Liver (tissue), 3 donors: ENCODE data around the gene ANKRD23.

Experiments
- ATF3 ChIP-seq: IDR thresholded peaks from 2 replicates; pipeline ENCODE4 v1.6.1; 2016; ENCODE audit warnings: antibody characterized with exemption
- CTCF ChIP-seq: fragments of 150-350 bp; IDR thresholded peaks from 2 replicates; pipeline ENCODE4 v1.5.1; 2017; ENCODE audit warnings: improper control_type of control experiment, low read depth, low read length; ENCODE audit not compliant: missing input control
- EGR1 ChIP-seq, 2 donors: IDR thresholded peaks; 2 replicates each; pipeline ENCODE4 v1.6.1; 2016 to 2018; ENCODE audit warnings: antibody characterized with exemption in 2 of 2, low read depth in 2 of 2
- FOXA2 ChIP-seq: IDR thresholded peaks from 2 replicates; pipeline ENCODE4 v1.6.1; 2016; ENCODE audit warnings: antibody characterized with exemption
- GABPA ChIP-seq, 2 donors: IDR thresholded peaks in 1 of 2; conservative IDR thresholded peaks in 1 of 2; 2 replicates each; pipeline ENCODE4 v1.6.1; 2016; ENCODE audit warnings: antibody characterized with exemption in 2 of 2, mild to moderate bottlenecking in 1 of 2, moderate library complexity in 1 of 2
- HNF4A ChIP-seq, 2 donors: conservative IDR thresholded peaks; 2 replicates each; pipeline ENCODE4 v1.6.1; 2016; ENCODE audit warnings: antibody characterized with exemption in 2 of 2, mild to moderate bottlenecking in 2 of 2
- JUND ChIP-seq, 2 donors: IDR thresholded peaks; 2 replicates each; pipeline ENCODE4 v1.6.1; 2016; ENCODE audit warnings: antibody characterized with exemption in 2 of 2
- MAX ChIP-seq: IDR thresholded peaks from 2 replicates; pipeline ENCODE4 v1.6.1; 2016; ENCODE audit warnings: antibody characterized with exemption
- REST ChIP-seq: IDR thresholded peaks from 2 replicates; pipeline ENCODE4 v1.6.1; 2016; ENCODE audit warnings: antibody characterized with exemption, mild to moderate bottlenecking
- RXRA ChIP-seq, 2 donors: IDR thresholded peaks; 2 replicates each; pipeline ENCODE4 v1.6.1; 2017 to 2018; ENCODE audit warnings: antibody characterized with exemption in 2 of 2, mild to moderate bottlenecking in 1 of 2
- SP1 ChIP-seq: IDR thresholded peaks from 2 replicates; pipeline ENCODE4 v1.6.1; 2018; ENCODE audit warnings: antibody characterized with exemption, mild to moderate bottlenecking
- ZBTB33 ChIP-seq: IDR thresholded peaks from 2 replicates; pipeline ENCODE4 v1.6.1; 2016; ENCODE audit warnings: antibody characterized with exemption
- donor health status: healthy.
- donor health status: healthy.

GRCh38 chr2:96813656-96814055 is 30.2 kb downstream of the ANKRD23 start:
- TF ChIP-seq ATF3 (no peak), CTCF (no peak), RXRA (IDR thresholded peaks at IDR 0.05) (no peak), ZBTB33 (no peak), MAX (no peak), SP1 (no peak), REST (no peak), HNF4A (conservative IDR thresholded peaks at IDR 0.05) (no peak), GABPA (IDR thresholded peaks at IDR 0.05 in 1 of 2, conservative IDR thresholded peaks at IDR 0.05 in 1 of 2) (no peak), JUND (IDR thresholded peaks at IDR 0.05) (no peak), FOXA2 (no peak), EGR1 (IDR thresholded peaks at IDR 0.05; ENCODE audit: low read depth in 2 of 2) (no peak)
